Activated CD8-positive, alpha-beta memory T cell treated with anti-CD3 and anti-CD28 coated beads, Interleukin-2, amount 50 U/mL, for 48 hours (primary cell): ENCODE measurements around the gene ERN1.
"Not testable (repeated sequence)": the region's sequence is repeated elsewhere in the genome, so short reads cannot be mapped to it uniquely, and the experiment has no call there.

Experiments
- DNase-seq: peaks from one replicate; pipeline ENCODE4 v3.0.0-alpha.2; 2020

ERN1 gene

GRCh38 chr17:64129765-64130558, at the start of gene ERN1:
ERN1 (minus strand) TSS chr17:64130144; CDS start chr17:64130029, 115 bp downstream.
- DNase-seq = peak; percentile 97

GRCh38 chr17:64179024-64179423, 49.1 kb upstream of the ERN1 start:
- DNase-seq = not testable (repeated sequence)

GRCh38 chr17:64178011-64178825, 48.3 kb upstream of the ERN1 start:
- DNase-seq = no peak

GRCh38 chr17:64177311-64178010, 47.5 kb upstream of the ERN1 start:
- no peak for DNase-seq

- no peak for DNase-seq
These were observed 46.6 kb upstream of the ERN1 start for GRCh38 chr17:64176556-64176955.

DNA sequence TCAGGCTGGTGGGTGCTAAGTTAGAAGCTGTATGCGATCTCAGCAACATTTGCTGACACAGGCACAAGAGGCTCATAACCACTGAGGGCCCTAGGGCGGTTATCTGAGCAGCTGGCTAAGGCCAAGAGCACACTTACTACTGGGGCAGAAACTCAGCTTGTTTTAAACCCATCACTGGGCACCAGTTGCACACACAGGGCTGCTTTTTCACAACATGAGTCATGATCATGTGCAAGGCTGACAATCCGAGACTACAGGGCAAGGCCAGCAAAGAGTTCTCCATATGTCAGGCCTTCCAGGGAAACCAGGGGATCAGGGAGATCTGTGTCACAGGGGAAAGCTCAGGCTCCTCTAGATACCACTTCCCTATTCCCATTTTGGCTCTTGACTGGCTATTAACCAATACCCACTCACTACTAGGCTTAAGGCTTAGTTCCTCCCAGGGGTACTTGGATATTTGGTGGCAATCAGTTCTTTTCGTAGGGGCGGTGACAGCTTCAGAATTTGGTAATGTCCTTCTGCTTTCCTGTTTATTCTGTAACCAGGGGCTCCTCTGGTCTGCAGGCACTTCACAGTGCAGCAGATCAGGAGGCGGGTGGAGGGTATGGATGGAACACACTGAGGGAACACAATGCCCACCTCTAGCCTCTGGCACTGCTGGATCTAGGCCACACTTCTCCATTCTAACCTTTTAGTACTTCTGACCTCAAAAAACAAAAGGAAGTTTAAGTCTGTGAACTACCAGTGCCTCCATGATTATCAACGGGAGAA, 44.9 kb upstream of the ERN1 start:
- no peak for DNase-seq

DNA sequence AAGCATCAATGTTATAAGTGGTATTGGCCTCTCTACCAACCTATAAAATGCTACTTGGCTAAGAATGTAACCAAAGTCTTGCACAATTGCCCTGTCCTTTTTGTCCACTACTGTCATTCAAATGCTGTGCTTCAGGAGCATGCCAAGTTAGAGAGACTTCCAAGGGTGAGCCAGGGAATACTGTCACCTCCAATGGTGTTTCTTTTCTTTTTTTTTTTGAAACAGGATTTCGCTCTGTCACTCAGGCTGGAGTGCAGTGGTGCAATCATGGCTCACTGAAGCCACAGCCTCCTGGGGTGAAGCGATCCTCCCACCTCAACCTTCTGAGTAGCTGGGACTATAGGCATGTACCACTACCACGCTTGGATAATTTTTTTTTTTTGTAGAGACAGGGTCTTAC, 43.7 kb upstream of the ERN1 start:
- DNase-seq = no peak

GRCh38 chr17:64172510-64172909, 42.6 kb upstream of the ERN1 start:
- no peak for DNase-seq

DNA sequence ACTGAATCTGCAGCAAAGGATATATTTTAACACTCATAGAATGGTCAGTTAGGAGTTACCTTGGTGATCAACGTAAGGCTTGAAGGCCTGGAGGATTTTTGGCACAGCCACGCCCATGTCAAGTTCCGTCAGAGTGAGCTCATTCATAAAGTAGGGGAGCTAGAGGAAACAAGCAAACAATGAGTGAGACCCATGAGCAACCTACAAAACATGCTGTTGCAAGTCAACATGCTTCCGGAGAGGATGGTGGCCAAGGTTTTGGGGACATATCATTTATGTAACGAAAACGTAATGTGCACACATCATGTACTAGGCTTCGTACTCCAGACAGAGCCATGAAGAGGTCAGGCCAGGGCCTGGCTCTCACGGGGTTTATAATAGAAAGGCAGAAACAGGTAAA, 41.1 kb upstream of the ERN1 start:
- DNase-seq = no peak

GRCh38 chr17:64170286-64170685, 40.3 kb upstream of the ERN1 start:
- no peak for DNase-seq

DNA sequence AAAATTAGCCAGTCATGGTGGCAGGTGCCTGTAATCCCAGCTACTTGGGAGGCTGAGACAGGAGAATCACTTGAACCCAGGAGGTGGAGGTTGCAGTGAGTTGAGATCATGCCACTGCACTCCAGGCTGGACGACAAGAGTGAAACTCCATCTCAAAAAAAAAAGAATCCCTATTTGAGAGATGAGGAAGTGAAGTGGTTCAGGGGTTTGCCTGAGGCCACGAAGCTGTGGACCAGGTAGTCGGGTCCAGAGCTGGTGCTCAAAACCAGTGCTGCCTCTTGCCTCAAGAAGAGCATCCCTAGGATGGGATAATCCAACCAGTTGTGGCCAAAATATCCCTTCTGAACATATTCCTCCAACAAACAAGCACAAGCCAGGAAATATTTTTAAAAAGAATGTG, 37.7 kb upstream of the ERN1 start:
- DNase-seq = not testable (repeated sequence)

DNA sequence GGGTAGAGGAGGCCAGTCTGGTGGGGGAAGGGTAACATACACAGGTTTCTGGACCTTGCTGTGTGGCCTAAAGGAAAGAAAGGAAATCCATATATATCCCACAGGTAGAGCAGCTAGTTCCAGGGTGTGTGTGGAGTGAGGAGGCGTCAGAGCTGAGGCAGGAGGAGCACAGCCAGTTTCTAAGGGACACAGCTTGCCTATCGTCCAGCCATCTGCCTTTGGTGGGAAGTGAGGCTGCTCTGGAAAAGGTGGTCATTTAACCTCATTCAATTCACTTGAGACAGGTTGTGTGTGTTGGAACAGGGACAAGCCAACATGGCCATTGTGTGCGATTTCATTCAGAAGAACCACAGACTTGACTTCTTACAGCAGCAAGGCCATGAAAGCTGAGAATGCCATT, 36.9 kb upstream of the ERN1 start:
- DNase-seq = no peak

DNA sequence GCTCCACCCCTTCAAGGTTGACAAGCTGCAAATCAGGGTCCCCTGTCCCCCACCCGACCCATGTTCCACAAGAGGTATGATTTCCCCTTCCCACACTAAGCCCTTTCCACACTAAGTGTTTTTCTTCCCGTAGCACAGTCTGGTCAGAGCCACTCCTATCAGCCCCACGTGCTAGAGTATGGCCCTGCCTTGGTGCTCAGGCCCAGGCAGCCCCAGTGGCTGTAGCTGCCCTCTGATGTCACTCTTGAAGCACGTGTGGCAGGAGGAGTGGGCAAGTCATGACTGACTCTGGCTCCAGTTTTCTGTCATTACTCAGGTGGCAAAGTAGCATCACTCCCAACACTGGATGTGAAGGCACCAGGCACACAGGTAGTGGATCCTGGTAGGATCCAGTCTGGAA, 35.4 kb upstream of the ERN1 start:
- DNase-seq = peak; percentile 29

- DNase-seq = no peak
These were observed 34.8 kb upstream of the ERN1 start for GRCh38 chr17:64164596-64165285.

- peak; percentile 15 for DNase-seq
These were observed 33.5 kb upstream of the ERN1 start for GRCh38 chr17:64163468-64163867.

- DNase-seq = peak; percentile 22
These were observed 32.6 kb upstream of the ERN1 start for GRCh38 chr17:64162554-64162953.

DNA sequence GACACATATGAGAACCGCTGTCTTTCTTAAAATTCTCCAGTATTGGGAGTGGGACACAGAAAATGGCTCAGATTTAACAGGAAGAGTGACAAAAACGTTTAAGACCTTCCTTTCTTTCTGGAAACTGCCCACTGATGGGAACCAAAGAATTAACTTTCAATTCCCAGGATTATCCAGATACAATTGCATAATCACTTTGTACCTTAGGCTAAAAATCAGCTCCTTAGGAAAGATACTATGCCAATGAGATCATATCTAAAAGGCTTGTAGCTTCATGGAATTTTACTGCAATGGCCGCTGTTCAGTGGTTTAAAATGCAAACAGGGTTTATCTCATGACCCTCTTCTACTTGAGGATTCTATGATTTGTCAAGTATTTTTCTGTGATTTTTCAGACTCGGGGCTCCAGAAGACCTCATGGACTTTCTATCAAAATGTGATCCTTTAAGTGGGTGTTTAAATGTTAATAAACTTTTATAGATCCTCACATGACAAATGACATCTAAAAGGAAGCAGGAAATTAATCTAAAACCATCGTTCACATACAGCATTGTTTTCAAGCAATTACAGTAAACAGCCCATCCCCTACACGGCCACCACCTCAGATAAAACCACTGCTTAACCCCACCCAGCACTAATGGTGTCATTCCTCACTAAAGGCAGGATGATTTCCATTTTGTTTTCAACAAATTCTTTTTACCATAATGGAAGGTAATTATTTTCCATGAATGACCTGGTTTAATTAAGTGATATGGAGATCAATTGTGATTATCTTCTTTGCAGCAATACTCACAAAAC, 31.6 kb upstream of the ERN1 start:
- no peak for DNase-seq

DNA sequence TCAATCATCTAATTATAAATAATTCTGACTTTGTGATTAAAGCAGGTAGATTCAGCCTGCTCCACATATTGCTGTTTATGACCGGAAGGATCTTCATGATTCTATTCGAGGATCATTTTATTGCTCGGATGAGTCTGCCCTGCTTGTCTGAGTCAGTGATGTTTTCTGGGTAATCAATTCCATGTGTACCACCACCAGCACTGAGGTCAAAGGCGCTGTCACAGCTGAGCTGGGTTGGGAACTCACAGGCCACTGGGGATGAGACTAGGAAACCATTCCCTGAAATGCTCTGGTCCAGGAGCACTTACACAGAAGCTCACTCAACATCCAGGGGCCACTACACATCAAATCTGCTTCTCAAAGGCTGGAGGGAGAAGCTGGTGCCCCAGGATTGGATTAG, 30.4 kb upstream of the ERN1 start:
- DNase-seq = no peak

GRCh38 chr17:64158831-64159590, 29.1 kb upstream of the ERN1 start:
- no peak for DNase-seq

DNA sequence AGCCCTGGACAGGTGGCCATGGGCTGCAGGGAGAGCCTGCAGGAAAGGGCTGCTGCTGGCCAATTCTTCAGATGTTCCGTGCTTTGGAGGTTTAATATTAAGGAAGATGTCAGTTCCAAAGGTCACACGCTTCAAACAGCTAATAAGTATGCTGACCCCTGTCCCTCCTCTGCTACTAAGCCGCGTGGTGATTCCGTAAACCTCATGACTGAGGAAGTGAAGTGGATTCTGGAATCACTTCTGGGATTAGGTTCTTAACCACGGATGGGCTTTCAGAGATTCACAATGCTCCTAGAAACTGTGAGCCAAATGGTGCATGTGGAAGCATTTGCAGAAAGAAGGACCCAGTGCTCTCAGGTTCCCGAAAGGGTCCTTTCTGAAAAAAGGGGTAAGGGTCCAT, 28.5 kb upstream of the ERN1 start:
- no peak for DNase-seq
